Islet precursor cell (in vitro differentiated cells): ENCODE measurements around the gene LSM10.

Experiments
- DNase-seq: peaks from one replicate; pipeline ENCODE4 v3.0.0-alpha.2; 2018

Gene LSM10

DNA sequence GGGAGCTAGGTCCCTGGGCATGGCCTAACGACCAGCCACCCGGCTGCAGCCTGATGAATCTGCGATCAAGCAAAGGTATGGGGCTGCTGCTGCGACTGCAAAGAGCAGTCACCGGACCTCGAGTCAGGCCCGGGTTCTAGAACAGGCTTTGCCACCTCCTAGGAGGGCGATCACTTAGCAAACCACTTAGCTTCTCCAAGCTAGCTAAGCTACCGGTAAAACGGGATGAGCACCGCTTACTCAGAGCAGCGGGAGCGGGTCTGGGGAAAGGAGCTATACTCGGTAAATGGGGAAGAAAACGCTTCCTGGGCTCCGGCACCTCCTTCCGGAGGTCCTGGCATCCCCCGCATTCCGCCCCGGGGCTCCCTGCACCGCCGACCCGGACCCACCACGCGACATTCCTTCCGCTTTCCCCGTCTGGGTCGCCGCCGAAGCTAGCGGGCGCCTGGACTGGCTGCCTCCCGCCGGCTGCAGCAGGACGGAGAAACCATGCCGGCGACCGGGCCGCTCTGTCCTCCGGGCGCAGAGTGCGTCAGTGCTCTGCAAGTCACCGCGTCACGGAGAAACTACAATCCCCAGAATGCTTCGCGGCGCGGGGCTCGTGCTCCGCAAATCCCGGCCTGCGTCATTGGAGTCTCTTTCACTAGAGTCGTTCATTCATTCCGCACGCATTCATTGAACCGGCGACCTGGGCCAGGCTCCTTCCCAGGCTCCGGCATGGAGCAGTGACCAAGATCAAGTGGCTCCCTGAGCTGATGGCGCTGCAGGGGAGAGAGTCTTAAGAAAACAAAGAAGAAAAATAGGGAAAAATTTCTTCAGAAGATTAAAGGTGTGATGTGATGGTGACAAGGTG is at the start of gene LSM10:
TSS of gene LSM10 (minus strand) at position 531 of the 853 bp plus-strand sequence. CDS start 3,779 bp downstream, outside the sequence.
- DNase-seq = peak; percentile 96

DNA sequence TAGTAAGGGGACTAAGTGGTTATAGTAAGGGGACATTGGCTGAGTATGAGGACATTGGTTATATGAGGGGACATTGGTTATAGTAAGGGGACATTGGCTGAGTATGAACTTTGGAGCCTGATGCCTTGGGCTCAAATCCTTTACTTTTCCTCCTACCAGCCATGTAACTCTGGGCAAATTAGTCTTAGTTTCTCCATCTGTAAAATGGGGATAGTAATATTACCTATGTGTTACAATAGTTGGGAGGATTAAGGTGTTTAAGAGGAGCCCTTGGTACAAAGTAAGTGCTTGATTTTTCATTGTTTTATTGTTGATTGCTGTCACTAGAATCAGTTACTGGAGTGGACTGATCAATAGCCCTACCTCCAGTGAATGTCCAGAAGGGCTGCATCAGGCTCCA is 49.7 kb upstream of the LSM10 start:
- no peak for DNase-seq

DNA sequence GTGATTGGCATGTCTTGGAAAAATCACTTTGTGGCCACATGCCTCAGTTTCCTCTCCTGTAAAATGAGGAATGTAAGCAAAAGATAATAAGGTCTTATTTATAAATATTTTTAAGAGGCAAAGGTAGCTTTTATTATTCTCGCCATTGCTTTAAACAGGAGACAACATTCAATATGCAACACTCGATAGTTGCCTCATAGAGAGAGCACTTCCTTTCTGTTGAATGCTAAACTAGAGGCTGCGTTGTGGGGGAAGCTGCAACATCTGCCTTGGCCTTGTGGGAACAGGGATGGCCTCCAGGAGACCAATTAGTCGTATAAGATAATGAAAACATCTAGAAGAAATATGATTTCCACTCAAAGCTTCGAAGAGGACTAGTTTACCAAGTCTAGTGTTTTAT is 49.0 kb upstream of the LSM10 start:
- no peak for DNase-seq

DNA sequence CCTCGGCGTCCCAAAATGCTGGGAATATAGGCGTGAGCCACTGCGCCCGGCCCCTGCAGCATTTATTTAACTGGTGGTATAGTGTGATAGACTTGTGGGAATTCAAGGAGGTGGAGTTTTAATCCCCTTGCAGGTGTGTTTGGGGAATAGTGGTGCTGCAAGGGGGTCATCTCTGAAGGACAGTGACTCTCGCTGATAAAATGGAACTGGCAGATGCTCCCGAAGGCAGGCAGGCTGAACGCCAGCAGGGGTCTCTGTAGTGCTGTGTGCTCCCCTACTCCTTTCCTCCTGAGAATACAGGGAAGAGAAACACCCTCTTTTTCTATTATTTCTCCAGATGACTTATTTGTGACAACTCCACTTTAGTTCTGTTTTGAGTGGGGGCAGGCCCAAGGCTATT is 48.6 kb upstream of the LSM10 start:
- DNase-seq = peak; percentile 76

DNA sequence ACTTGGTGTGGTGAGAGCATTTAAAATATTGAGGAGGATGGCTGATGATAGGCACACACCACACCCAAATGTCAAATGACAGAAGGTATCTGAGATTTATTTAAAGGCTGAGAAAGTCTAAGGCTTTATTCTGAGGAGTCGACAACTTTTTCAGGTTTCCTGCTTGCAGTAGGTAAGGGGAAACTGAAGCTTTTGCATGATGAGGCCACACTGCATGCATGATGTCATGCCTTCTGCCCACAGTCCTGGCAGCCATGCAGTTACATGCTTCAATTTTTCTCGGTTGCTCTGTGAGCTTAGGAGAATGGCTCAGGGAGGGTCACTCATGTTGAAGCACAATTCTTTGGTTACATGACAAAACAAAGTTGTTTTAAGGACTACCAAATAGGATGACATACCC is 45.6 kb upstream of the LSM10 start:
- DNase-seq = no peak

DNA sequence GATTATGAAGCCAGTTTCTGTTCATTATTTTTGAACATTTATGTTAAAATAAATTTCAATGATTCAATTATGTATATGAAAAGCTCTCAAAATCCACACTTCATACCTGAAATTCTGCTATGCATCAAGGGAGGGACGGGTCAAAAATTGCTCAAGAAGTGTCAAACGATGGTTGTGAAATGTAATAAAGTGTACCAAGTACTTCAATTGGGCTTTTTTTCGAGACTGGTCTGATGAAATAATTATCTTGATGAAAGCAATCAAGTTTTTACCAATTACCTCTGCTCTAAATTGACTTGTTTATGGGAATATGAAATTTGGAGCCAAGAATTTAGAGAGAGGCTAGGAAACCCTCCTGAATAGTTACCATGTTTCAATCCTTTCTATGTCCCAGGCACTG is 44.6 kb upstream of the LSM10 start:
- DNase-seq = no peak

DNA sequence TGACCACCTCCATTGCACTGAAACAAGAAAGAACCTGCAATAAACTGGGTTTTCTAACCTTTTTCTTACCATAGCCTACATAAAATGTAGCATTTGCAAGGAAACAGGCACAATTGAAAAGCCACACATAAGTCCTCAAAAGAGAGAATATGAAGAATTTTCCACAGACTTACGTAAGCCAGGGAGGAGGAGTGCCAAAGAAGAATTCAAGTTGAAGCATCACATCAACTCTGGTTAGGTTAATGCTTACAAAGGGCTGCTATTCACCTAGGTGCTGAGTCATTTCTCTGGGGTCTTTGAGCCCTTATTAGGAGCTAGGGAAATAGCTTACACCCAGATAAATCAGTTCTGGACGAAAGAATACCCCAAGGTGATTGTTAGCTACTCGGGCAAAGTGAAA is 42.9 kb upstream of the LSM10 start:
- no peak for DNase-seq

DNA sequence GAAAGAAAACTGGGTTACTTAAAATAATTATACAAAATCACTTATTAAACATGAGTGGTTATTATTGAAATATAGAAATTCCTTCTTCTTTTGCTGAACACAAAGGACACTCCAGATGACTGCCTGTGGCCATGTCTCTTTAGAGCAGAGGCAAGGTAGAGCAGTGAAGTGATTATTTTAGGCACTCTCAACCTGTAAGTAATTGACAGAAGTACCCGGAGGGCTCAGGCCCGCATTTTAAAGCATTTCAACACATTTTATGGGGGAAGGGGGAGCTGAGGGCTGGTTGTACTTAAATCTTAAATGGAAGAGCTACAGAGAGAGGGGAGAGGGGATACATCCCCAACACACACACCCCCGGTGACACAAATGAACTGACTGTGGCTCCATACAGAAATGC is 42.3 kb upstream of the LSM10 start:
- DNase-seq = peak; percentile 75

DNA sequence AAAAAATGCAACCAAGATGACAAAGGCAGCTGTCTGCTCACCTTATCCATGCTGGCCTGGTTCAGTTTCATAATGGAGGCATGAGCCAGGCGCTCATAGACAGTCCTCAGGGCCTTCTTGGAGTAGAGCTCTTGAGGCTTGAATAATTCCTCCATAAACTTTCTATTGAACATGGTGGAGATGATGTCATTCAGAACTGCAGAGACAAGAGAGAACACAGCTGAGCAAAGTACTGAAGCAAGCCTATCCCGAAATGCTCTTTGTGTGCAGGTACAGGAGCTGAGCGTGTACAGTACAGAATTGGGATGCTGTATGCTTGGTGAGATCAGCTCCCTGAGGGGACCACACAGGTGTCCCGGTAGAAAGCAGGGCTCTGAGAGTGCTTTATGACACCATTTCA is 41.0 kb upstream of the LSM10 start:
- DNase-seq = no peak

DNA sequence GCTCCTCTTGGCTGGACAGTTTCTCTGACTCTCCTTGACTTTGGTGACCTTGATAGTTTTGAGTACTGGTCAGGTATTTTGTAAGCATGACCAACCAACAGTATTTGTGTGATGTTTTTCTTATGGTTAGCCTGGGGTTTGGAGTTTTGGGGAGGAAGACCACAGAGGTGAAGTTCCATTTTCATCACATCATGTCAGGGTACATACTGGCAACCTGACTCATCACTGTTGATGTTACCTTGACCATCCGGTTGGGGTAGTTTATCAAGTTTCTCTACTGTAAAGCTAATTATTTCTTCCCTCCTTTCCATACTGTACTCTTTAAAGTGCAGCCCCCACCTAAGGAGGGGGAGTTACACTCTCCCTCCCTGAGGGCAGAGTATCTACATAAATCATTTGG is 39.1 kb upstream of the LSM10 start:
- peak; percentile 82 for DNase-seq

DNA sequence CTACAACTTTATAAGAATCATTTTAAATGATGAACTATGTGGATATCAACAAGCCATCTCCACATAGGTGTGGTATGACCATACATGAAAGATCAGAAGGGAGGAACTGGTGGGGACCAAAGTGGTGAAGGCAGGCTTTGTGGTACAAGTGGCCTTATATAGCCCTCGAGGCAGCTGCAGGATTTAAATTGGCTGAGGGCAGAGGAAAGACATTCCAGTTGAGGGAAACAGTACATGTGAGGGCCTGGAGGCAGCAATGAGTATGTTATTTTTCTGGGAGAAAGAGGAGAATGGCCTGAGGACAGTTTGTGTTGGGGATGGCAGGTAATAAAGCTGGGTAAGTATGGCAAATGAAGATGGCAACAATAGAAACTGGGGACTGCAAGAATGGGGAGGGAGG is 35.4 kb upstream of the LSM10 start:
- peak; percentile 71 for DNase-seq

DNA sequence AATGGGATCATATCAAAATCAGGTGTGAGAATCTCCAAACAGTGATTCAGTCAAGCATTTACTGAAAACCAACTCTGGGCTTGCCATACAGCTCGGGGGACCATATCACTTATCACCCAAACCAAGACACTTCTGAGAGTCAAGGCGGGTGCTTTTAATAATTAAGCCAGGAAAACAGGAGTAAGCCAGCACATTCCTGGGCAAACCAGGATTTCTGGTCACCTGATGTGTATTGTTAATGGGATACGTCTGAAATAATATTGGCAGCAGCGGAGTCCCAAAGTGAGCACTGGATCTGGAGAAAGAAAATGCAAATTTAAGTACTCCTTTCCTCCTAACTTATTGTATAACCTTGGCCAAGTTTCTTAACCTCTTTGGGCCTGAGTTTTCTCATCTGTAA is 34.9 kb upstream of the LSM10 start:
- no peak for DNase-seq

DNA sequence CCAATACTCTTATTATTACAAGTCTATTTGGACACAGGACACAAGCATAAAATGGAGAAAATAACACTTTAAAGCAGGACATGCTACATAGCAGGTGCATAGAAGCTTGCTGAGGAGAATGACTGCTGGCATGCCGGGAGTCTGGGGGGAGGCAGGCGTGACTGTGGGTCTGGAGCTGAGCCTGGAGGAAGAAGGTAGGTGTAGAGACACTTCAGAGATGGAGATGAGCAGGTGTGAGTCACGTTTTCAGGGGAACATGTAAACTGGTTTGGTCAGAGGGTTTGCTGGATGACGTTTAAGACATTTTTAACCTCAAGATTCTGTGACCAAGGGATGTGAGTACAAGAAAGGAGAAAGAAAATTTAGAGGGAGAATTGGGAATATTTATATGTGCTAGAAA is 28.1 kb upstream of the LSM10 start:
- DNase-seq = peak; percentile 64

DNA sequence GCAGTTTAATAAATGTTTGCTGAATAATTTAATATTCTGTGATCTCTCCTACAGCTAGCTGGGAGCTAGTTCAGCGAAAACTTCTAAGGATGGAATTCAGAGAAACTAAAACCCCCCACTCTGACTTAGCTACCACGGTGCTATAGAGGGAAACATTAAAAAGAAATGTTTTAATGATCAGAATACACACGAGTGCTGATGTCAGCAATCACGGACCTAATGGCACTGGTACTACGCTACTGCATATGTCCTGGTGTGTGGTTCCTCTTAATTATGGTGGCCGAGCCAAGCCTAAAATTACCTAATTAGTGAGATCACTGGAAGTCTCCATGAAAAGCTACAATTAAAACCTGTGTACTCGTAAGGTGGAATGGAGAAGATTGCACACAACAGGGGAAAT is 23.9 kb upstream of the LSM10 start:
- DNase-seq = no peak

DNA sequence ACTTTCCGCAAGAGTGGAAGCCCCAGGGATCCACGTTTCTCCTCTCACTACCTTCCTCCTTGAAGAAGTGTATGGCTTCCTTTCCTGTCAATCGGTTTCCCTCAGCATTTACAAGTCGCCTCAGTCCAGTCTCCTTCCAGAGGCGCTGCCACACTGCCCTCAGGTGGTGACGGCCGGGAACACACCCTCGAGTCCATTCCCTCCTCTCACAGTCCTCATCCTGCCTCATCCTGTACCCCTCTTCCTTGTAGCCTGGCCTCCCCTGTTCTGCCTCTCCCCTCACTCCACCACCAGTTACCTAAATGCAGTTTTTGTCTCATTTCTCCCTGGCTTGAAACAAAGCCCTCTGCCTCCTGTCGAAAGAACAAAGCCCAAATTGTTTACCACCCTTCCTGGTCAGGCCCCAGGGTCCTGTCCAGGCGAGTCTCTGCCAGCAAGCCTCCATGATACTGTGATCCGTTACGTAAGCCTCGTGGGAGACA is 23.2 kb upstream of the LSM10 start:
- DNase-seq = peak; percentile 95

DNA sequence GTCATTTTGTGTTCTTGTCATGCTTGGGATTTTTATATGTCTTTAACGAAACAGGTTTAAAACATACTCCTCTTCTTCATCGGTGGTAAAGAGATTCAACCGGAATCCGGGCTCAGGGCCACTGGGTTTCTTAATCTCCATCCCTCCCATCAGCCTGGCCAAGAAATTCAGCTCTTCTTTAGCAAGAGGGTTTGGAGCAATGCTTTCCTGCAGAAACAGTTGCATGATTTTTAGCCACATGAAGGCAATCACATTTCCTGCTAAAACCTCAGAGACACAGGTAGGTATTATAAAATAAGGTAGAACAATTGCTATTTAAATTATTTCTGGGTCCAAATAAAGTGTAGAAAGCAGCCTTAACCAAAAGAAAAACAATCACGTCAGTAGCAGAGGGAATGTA is 22.7 kb upstream of the LSM10 start:
- no peak for DNase-seq

DNA sequence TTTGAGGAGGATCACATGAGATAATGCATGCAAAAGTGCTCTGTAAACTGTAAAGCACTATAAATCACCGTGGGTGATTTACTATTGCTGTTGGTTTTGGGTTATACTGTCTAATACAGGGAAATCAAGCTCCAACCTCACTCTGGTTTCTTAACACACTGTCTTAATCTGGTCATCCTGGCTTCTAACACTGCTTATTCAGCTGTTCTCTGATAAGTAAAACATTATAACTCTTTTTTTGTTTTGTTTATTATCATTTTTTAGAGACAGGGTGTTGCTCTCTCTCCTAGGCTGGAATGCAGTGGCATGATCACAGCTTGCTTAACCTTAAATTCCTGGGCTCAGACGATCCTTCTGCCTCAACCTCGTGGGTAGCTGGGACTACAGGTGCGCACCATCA is 21.9 kb upstream of the LSM10 start:
- DNase-seq = no peak

DNA sequence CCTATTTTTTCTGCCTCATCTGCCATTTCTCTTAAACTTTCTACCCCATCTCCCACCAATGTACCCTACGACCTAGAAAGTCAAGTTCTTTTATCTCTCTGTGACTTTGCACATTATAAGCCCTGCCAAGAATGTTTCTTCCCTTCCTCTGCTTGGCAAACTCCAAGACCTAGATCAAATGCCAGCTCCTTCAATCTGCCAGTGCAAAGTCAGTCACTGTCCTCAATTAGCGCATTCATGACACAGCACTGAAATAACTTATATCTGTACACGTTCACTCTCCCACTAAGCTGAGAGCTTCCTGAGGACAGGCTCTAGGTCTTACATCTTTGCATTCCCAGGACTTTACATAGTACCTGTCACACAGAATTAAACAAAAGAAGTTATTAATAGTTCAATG is 21.4 kb upstream of the LSM10 start:
- no peak for DNase-seq

DNA sequence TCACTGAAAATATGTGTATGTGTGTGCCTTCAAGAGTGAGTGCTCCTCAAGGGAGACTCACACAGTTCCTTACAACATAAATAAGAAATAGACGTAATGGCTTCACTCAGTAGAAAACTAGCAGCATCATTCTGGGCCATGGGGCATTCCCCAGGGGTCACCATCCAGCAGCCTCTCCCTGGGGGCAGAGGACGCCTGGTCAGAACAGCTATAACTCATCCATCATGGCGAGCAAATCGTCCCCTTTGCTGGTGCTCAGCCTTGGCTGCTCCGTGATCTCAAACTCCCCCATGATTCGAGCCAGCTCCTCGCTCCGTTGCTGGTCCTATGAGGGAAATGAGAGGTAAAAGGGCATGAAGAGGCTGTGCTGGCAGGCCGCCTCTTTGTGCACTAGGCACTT is 20.2 kb upstream of the LSM10 start:
- no peak for DNase-seq

DNA sequence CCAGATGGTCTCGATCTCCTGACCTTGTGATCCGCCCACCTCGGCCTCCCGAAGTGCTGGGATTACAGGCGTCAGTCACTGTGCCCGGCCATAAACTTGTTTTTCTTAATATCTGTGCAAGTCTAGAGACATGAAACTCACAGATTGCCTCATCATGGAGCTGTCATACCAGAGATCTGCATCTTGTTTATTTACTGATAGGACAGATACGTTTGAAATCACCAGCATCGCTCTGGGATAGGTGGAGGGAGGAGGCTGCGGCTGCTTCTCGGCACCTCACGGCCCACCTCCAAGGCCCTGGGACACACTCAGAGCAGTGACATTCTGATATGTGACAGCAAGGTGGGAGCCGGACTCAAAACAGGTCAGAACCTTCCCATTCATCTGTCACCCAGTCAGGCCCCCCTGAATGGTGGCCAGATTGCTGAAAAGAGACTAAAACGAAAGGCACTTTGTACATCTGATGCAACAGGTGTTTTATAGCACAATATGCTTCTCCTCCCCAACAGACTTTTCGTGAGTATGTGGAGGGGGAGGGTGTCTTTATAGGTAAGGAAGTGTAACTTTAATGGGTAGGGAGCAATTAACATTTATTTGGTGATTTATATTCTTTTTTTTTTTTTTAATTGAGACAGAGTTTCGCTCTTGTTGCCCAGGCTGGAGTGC is 18.1 kb upstream of the LSM10 start:
- no peak for DNase-seq

DNA sequence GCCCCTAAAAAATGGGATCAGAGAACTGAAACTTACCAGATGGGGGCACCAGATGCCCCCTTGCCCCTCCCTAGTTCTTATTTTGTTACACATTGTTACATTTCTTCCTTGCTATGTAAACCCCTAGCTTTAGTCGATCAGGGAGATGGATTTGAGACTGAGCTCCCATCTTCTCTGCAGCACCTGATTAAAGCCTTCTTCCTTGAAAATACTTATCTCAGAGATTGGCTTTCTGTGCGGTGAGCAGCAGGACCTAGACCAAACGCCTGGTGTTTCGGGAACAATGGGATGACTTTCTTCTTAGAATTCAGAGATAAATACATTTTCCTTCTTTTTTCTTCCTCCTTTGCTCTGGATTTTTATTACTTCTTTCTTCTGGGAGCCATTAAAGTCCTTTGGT is 16.7 kb upstream of the LSM10 start:
- DNase-seq = no peak

DNA sequence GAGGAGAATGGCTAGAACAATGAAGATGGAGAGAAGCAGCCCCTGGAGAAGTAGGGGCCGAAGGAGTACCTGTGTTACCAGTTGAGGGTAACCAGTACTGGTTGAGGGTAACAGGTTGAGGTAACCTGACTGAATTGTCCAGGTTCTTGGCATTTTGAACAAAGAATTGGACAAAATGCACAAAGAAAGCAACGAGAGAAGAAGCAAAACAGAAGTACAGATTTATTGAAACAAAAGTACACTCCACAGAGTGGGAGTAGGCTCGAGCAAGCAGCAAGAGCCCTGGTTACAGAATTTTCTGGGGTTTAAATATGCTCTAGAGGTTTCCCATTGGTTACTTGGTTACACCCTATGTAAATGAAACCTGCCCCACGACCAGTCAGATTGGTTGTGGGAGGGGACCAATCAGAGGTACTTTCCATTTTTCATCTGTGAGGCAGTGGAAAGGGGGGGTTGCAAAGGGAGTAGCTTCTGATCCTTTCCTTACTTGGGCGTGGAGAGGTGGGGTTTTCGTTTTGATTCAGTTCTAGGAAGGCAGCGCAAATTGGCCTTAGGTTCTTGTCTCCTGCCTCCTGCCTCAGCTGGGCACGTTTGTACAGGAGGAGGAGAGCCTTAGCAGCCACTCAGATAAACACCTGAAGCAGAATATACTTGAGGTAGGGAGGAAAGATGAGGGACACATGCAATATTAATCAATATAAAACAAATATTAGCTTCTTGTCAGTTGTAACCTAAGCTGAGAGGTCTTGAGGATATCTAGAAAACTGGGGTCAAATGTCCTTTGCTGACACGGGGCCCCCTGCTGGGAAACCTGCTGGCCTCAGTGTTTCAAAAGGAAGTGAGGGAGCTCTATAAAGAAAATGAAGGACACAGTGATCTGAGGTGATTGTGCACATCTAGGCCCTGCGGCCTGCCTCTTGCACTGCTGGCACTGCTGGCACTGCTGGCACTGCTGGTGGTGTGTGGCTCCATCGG is 14.3 kb upstream of the LSM10 start:
- no peak for DNase-seq

DNA sequence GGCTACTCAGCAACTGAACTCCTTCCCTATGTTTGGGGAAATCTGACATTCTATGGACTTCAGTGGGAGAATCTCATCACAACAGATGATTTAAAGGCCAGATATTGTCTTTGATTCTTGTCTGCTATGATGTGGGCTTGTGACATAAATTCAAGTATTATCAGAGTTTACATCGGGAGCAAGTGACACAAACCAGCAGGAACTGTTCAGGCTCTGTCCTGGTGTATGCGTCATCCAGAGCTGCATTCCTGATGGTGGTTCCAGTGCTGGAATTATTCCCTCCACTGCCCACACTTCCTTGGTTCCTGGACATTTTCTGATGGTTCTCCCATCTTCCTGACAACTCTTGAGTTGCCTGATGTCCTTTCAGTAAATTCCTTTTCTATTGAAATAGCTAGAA is 10.8 kb upstream of the LSM10 start:
- no peak for DNase-seq
